Measurements from ENCODE around the gene WDTC1.
"Not testable (repeated sequence)": the region's sequence is repeated elsewhere in the genome, so short reads cannot be mapped to it uniquely, and the experiment has no call there.

DNA sequence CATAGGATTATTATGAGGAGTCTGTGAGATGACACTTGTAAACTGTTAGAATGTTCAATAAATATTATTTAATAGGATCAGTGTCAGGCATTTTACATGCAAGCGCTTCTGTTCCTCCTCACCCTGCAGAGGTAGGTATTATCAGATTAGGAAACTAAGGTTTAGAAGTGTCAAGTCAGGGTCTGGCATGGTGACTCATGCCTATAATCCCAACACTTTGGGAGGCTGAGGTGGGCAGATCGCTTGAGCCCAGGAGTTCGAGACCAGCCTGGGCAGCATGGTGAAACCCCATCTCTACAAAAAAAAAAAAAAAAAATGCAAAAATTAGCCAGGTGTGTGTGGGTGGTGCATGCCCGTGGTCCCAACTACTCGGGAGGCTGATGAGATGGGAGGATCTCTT lies 9.2 kb downstream of the WDTC1 start:
- TF ChIP-seq POLR2A (IDR thresholded peaks at IDR 0.05; ENCODE audit: low read length); GATA1 (IDR thresholded peaks at IDR 0.05; ENCODE audit: low read depth, low read length): not testable (repeated sequence)
